ENCODE results near the gene CEMIP.
"Not testable (repeated sequence)": the region's sequence is repeated elsewhere in the genome, so short reads cannot be mapped to it uniquely, and the experiment has no call there.

Gene CEMIP

GRCh38 chr15:80949756-80950155 lies 170.6 kb downstream of the CEMIP start:
- Histone ChIP-seq H3K36me3 (ENCODE audit: insufficient read depth, low read length) (peaks cover 7% of the 10 kb centered on the region; the same call in 1 of the 2 replicates), H3K79me2 (ENCODE audit: control insufficient read depth, insufficient read depth, low read length, unreplicated experiment) (no peaks in the 10 kb centered on the region), H3K4me1 (ENCODE audit: control insufficient read depth, insufficient read depth, low read length, unreplicated experiment) (no peaks in the 10 kb centered on the region), H3K27me3 (ENCODE audit: insufficient read depth, low read length) (no peaks in the 10 kb centered on the region), H2AFZ (ENCODE audit: low read length, unreplicated experiment) (no peak overlapping the region), H3K27ac (ENCODE audit: low read depth, low read length) (no peak overlapping the region), H3K4me3 (ENCODE audit: low read depth, low read length) (no peak overlapping the region)

- no peaks in the 10 kb centered on the region for H3K79me2 ChIP-seq (ENCODE audit: control insufficient read depth, insufficient read depth, low read length, unreplicated experiment)
- H2AFZ ChIP-seq (ENCODE audit: low read length, unreplicated experiment), result no peak overlapping the region
- H3K27ac ChIP-seq (ENCODE audit: low read depth, low read length), result no peak overlapping the region
- peaks cover 2% of the 10 kb centered on the region for H3K4me1 ChIP-seq (ENCODE audit: control insufficient read depth, insufficient read depth, low read length, unreplicated experiment)
- peaks cover 7% of the 10 kb centered on the region; the same call in 1 of the 2 replicates for H3K36me3 ChIP-seq (ENCODE audit: insufficient read depth, low read length)
- H3K27me3 ChIP-seq (ENCODE audit: insufficient read depth, low read length), result no peaks in the 10 kb centered on the region
- no peak overlapping the region for H3K4me3 ChIP-seq (ENCODE audit: low read depth, low read length)
These were observed 171.3 kb downstream of the CEMIP start for GRCh38 chr15:80950291-80951078.

- Histone ChIP-seq H3K79me2 (ENCODE audit: control insufficient read depth, insufficient read depth, low read length, unreplicated experiment) (no peaks in the 10 kb centered on the region), H3K4me1 (ENCODE audit: control insufficient read depth, insufficient read depth, low read length, unreplicated experiment) (peaks cover 11% of the 10 kb centered on the region), H3K4me3 (ENCODE audit: low read depth, low read length) (no peak overlapping the region), H2AFZ (ENCODE audit: low read length, unreplicated experiment) (no peak overlapping the region), H3K27me3 (ENCODE audit: insufficient read depth, low read length) (no peaks in the 10 kb centered on the region), H3K27ac (ENCODE audit: low read depth, low read length) (no peak overlapping the region), H3K36me3 (ENCODE audit: insufficient read depth, low read length) (peaks cover 4% of the 10 kb centered on the region; the same call in 1 of the 2 replicates)
These were observed 172.8 kb downstream of the CEMIP start for GRCh38 chr15:80951941-80952340.

- H3K4me3 ChIP-seq (ENCODE audit: low read depth, low read length), result no peak overlapping the region
- no peak overlapping the region for H2AFZ ChIP-seq (ENCODE audit: low read length, unreplicated experiment)
- no peaks in the 10 kb centered on the region for H3K79me2 ChIP-seq (ENCODE audit: control insufficient read depth, insufficient read depth, low read length, unreplicated experiment)
- no peaks in the 10 kb centered on the region for H3K27me3 ChIP-seq (ENCODE audit: insufficient read depth, low read length)
- peaks cover 15% of the 10 kb centered on the region for H3K4me1 ChIP-seq (ENCODE audit: control insufficient read depth, insufficient read depth, low read length, unreplicated experiment)
- H3K27ac ChIP-seq (ENCODE audit: low read depth, low read length), result no peak overlapping the region
- H3K36me3 ChIP-seq (ENCODE audit: insufficient read depth, low read length), result peaks cover 3% of the 10 kb centered on the region; the same call in 1 of the 2 replicates
These were observed 174.1 kb downstream of the CEMIP start for GRCh38 chr15:80953001-80953952.

GRCh38 chr15:80953953-80954778 lies 175.0 kb downstream of the CEMIP start:
- H3K27ac ChIP-seq (ENCODE audit: low read depth, low read length), result no peak overlapping the region
- H2AFZ ChIP-seq (ENCODE audit: low read length, unreplicated experiment), result no peak overlapping the region
- no peaks in the 10 kb centered on the region for H3K27me3 ChIP-seq (ENCODE audit: insufficient read depth, low read length)
- H3K4me1 ChIP-seq (ENCODE audit: control insufficient read depth, insufficient read depth, low read length, unreplicated experiment), result peaks cover 15% of the 10 kb centered on the region
- H3K4me3 ChIP-seq (ENCODE audit: low read depth, low read length), result no peak overlapping the region
- H3K79me2 ChIP-seq (ENCODE audit: control insufficient read depth, insufficient read depth, low read length, unreplicated experiment), result no peaks in the 10 kb centered on the region
- peaks cover 7% of the 10 kb centered on the region; the same call in 1 of the 2 replicates for H3K36me3 ChIP-seq (ENCODE audit: insufficient read depth, low read length)

GRCh38 chr15:80955571-80956452 lies 176.6 kb downstream of the CEMIP start:
- not testable (repeated sequence) for H3K27me3 ChIP-seq (ENCODE audit: insufficient read depth, low read length); H3K36me3 ChIP-seq (ENCODE audit: insufficient read depth, low read length); H2AFZ ChIP-seq (ENCODE audit: low read length, unreplicated experiment); H3K79me2 ChIP-seq (ENCODE audit: control insufficient read depth, insufficient read depth, low read length, unreplicated experiment); H3K4me3 ChIP-seq (ENCODE audit: low read depth, low read length); H3K27ac ChIP-seq (ENCODE audit: low read depth, low read length)
- peaks cover 15% of the 10 kb centered on the region for H3K4me1 ChIP-seq (ENCODE audit: control insufficient read depth, insufficient read depth, low read length, unreplicated experiment)

- Histone ChIP-seq H3K27me3 (ENCODE audit: insufficient read depth, low read length) (no peaks in the 10 kb centered on the region), H3K4me1 (ENCODE audit: control insufficient read depth, insufficient read depth, low read length, unreplicated experiment) (peaks cover 15% of the 10 kb centered on the region), H3K79me2 (ENCODE audit: control insufficient read depth, insufficient read depth, low read length, unreplicated experiment) (no peaks in the 10 kb centered on the region), H3K4me3 (ENCODE audit: low read depth, low read length) (no peak overlapping the region), H3K36me3 (ENCODE audit: insufficient read depth, low read length) (peaks cover 4% of the 10 kb centered on the region; the same call in 1 of the 2 replicates), H3K27ac (ENCODE audit: low read depth, low read length) (no peak overlapping the region), H2AFZ (ENCODE audit: low read length, unreplicated experiment) (no peak overlapping the region)
These were observed 178.4 kb downstream of the CEMIP start for GRCh38 chr15:80957556-80957955.

GRCh38 chr15:80957976-80958375 lies 178.8 kb downstream of the CEMIP start:
- Histone ChIP-seq H3K27me3 (ENCODE audit: insufficient read depth, low read length) (no peaks in the 10 kb centered on the region), H3K27ac (ENCODE audit: low read depth, low read length) (no peak overlapping the region), H3K4me3 (ENCODE audit: low read depth, low read length) (no peak overlapping the region), H2AFZ (ENCODE audit: low read length, unreplicated experiment) (no peak overlapping the region), H3K79me2 (ENCODE audit: control insufficient read depth, insufficient read depth, low read length, unreplicated experiment) (no peaks in the 10 kb centered on the region), H3K36me3 (ENCODE audit: insufficient read depth, low read length) (peaks cover 4% of the 10 kb centered on the region; the same call in 1 of the 2 replicates), H3K4me1 (ENCODE audit: control insufficient read depth, insufficient read depth, low read length, unreplicated experiment) (peaks cover 15% of the 10 kb centered on the region)

GRCh38 chr15:80958818-80959495 lies 179.8 kb downstream of the CEMIP start:
- Histone ChIP-seq H3K27me3 (ENCODE audit: insufficient read depth, low read length) (no peaks in the 10 kb centered on the region), H2AFZ (ENCODE audit: low read length, unreplicated experiment) (no peak overlapping the region), H3K4me3 (ENCODE audit: low read depth, low read length) (no peak overlapping the region), H3K4me1 (ENCODE audit: control insufficient read depth, insufficient read depth, low read length, unreplicated experiment) (peaks cover 15% of the 10 kb centered on the region), H3K27ac (ENCODE audit: low read depth, low read length) (no peak overlapping the region), H3K36me3 (ENCODE audit: insufficient read depth, low read length) (peaks cover 4% of the 10 kb centered on the region; the same call in 1 of the 2 replicates), H3K79me2 (ENCODE audit: control insufficient read depth, insufficient read depth, low read length, unreplicated experiment) (no peaks in the 10 kb centered on the region)
